Brain microvascular endothelial cell (primary cell): Measurements from ENCODE around the gene TMEM161A.
"Not testable (repeated sequence)": the region's sequence is repeated elsewhere in the genome, so short reads cannot be mapped to it uniquely, and the experiment has no call there.

ENCODE experiments used
- DNase-seq: peaks from one replicate; pipeline ENCODE4 v3.0.0-alpha.2; 2020
- H3K27ac ChIP-seq: fragments of 250-450 bp; sonication (Bioruptor Pico); 2 replicates; pipeline ENCODE4 v1.5.1; 2020; ENCODE audit warnings: mild to moderate bottlenecking, moderate library complexity
- H3K27me3 ChIP-seq: fragments of 250-450 bp; sonication (Bioruptor Pico); replicated peaks from 2 replicates; pipeline ENCODE4 v1.5.1; 2020; ENCODE audit warnings: mild to moderate bottlenecking
- H3K36me3 ChIP-seq: fragments of 250-450 bp; sonication (Bioruptor Pico); replicated peaks from 2 replicates; pipeline ENCODE4 v1.5.1; 2020; ENCODE audit warnings: mild to moderate bottlenecking
- H3K4me3 ChIP-seq: 2 replicates; pipeline ENCODE4 v1.5.1; 2011; ENCODE audit warnings: low read depth, mild to moderate bottlenecking, control low read depth, low read length, moderate library complexity
- in situ Hi-C: cut with HindIII; loops from 2 replicates; pipeline ENCODE4 v1.10.0; 2017; ENCODE audit warnings: low sequenced_read_pairs, low pct_ligation_motif_present
- TF ChIP-seq, protein P1 (sequence below): IDR thresholded peaks from 2 replicates; pipeline ENCODE4 v1.5.1; 2011; ENCODE audit warnings: low read depth, mild to moderate bottlenecking, moderate library complexity, low read length, control low read depth, inconsistent platforms; ENCODE audit errors: missing control alignments

TMEM161A gene

DNA sequence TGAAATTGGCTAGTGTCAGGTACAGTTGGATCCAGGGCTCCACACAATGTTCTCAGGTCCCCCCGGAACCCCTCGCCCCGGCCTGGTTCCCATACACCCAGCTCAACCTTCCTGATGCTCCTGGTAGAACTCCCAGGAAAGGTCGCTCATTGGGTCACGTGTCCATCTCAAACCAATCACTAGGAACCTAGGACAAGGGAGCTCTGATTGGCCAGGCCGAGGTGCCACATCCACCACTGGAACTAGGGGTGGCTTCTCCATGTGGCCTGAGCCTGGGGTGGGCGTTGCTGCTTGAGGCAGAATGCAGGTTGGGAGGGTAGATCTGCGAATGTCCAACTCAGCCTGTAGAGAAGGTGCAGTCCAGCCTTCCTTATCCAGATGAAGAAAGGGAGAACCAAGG, 38.7 kb upstream of the TMEM161A start:
- Histone ChIP-seq H3K27me3 (no peaks in the 10 kb centered on the region), H3K36me3 (peaks cover 5% of the 10 kb centered on the region), H3K27ac (no peak overlapping the region), H3K4me3 (no peak overlapping the region)
- DNase-seq: no peak
- TF ChIP-seq, protein P1, sequence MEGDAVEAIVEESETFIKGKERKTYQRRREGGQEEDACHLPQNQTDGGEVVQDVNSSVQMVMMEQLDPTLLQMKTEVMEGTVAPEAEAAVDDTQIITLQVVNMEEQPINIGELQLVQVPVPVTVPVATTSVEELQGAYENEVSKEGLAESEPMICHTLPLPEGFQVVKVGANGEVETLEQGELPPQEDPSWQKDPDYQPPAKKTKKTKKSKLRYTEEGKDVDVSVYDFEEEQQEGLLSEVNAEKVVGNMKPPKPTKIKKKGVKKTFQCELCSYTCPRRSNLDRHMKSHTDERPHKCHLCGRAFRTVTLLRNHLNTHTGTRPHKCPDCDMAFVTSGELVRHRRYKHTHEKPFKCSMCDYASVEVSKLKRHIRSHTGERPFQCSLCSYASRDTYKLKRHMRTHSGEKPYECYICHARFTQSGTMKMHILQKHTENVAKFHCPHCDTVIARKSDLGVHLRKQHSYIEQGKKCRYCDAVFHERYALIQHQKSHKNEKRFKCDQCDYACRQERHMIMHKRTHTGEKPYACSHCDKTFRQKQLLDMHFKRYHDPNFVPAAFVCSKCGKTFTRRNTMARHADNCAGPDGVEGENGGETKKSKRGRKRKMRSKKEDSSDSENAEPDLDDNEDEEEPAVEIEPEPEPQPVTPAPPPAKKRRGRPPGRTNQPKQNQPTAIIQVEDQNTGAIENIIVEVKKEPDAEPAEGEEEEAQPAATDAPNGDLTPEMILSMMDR: no peak
- in situ Hi-C loops: no loop called here

DNA sequence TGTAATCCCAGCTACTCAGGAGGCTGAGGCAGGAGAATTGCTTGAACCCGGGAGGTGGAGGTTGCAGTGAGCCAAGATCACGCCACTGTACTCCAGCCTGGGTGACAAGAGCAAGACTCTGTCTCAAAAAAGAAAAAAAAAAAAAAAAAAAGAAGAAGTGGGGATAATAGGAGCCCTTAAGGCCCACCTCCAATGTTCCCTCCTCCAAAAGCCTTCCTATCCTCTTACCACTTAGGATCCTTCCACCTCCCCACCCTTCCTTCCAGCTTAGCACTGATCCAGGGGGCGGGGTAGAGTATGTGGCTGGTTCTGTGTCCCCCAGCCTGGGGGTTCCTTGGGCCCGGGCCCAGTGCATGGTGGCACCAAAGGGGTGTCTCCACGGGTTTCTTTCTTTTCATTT, 35.0 kb upstream of the TMEM161A start:
- H3K36me3 ChIP-seq, H3K4me3 ChIP-seq, DNase-seq, H3K27me3 ChIP-seq, in situ Hi-C loops, H3K27ac ChIP-seq: not testable (repeated sequence)

DNA sequence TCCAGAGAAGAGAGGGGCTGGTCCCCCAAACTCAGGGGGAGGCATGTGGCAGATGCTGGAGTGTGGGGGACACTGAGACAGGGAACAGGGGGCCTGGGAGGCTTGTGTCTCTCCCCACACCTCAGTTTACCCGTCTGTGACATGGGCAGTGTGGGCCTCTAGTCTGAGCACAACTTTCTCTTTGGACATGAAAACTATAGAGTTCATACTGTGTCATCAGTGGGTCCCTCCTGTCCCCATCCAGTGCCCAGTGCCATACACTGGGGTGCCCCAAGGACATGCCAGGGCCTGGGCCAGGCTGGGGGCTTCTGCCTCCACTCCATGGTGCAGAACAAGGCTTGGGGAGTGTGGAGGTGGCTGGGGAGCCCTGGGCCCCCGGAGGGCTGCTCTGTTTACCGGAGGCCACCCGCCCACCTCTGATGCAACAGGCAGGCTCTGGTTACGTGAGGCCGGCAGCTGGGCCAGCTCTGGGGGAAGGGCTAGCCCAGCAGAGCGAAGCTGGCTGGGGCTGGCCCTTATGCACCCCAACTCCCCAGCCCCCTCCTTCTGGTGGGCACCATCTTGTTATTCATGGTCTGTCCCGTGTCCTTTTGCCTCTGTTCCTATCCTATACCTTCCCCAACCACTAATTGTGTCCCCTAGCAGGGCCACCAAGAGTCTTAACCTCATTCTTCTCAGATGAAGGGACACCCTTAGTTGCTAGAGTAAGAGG, 33.7 kb upstream of the TMEM161A start:
- H3K27ac ChIP-seq: no peak overlapping the region
- no peaks in the 10 kb centered on the region for H3K27me3 ChIP-seq
- no peak overlapping the region for H3K4me3 ChIP-seq
- in situ Hi-C loops: no loop called here
- DNase-seq: peak; percentile 31
- H3K36me3 ChIP-seq: peaks cover 2% of the 10 kb centered on the region
- TF ChIP-seq, protein P1: no peak

DNA sequence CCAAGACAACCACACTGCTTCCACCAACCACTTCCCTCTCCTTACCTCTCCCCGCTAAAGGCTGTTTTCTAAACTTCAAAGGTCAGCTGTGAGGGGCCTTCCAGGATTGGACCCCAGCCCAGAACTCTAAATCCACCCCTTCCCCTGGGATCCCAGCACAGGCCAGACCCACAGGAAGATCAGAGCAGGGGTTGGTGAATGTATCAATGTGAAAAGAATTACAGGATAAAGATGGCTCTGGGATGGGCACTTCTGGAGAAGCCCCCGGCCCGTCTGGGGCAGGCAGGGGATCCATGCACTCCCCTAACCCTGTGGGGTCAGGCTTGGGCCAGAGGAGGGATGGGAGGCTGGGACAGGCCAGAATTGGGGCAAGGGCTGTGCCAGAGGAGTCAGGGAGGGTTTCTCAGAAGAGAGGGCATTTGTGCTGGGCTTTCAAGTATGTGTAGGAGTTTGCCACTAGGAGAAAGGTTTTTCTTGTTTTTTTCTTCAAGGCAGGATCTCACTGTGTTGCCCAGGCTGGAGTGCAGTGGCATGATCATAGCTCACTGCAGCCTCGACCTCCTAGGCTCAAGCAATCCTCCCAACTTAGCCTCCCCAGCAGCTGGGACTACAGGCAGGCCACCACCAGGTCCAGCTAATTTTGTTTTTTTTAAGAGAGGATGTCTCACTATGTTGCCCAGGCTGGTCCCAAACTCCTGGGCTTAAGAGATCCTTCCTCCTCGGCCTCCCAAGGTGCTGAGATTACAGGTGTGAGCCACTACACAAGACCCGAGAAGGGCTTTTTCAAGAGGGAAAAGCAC, 32.8 kb upstream of the TMEM161A start:
- DNase-seq: no peak
- in situ Hi-C loops: no loop called here
- H3K36me3 ChIP-seq: no peaks in the 10 kb centered on the region
- H3K27me3 ChIP-seq: no peaks in the 10 kb centered on the region
- no peak overlapping the region for H3K27ac ChIP-seq
- no peak overlapping the region for H3K4me3 ChIP-seq
- TF ChIP-seq, protein P1: no peak

DNA sequence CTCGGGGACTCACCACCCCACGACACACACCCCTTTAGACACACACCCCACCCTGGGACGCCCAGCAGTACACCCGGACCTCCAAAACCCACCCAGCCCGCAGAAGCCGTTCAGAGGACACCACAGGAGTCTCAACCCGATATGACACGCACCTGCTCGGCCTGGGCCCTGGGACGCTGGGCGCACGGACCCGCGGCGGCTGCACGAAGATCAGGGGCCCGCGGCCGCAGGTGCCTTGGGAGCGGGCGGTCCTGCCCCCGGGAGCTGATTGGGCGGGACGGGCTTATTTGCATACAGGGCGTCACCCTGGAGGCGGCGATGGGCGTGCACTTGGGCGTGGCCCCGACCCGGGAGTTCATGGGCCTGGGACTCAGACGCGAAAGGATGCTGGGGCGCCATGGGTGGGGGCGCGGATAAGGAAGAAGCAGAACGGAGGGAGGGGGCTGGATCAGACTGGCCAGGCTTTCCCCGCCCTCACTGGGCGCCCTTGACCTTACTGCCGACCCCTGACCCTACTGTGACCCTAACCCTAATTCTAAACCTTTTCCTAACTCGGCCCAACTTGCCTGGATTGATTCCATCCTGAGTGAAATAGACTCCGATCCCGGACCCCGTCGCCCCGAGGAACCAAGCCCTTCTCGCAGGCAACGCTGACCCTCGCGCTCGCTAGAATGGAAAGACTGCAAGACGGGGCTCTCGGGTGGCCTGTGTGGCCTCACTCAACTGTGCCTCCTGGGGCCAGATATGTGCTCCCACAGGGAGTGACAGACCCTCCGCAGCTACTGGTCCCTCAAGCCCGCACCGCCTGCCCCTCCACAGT, 32.0 kb upstream of the TMEM161A start, which contains the start of gene MEF2B:
TSS of gene MEF2B (minus strand) at position 211 of the 820 bp plus-strand sequence. CDS start 19,528 bp downstream, outside the sequence.
- in situ Hi-C loops: no loop called here
- H3K27me3 ChIP-seq: no peaks in the 10 kb centered on the region
- no peaks in the 10 kb centered on the region for H3K36me3 ChIP-seq
- TF ChIP-seq, protein P1: no peak
- H3K27ac ChIP-seq: no peak within 1 kb of the TSS
- DNase-seq: peak; percentile 56
- H3K4me3 ChIP-seq: no peak within 1 kb of the TSS
